ENCODE measurements around the gene MGST2.

- TF ChIP-seq CTCF (IDR thresholded peaks at IDR 0.05; ENCODE audit: low read depth, low read length, missing input control) = no peak
- no peak for TF ChIP-seq YY1 (IDR thresholded peaks at IDR 0.05)
- no peak for TF ChIP-seq RAD21 (IDR thresholded peaks at IDR 0.05)
- no peak for TF ChIP-seq GABPA (IDR thresholded peaks at IDR 0.05 in 1 of 2, conservative IDR thresholded peaks at IDR 0.05 in 1 of 2)
- TF ChIP-seq HNF4A (conservative IDR thresholded peaks at IDR 0.05) = no peak
- TF ChIP-seq, protein P1, sequence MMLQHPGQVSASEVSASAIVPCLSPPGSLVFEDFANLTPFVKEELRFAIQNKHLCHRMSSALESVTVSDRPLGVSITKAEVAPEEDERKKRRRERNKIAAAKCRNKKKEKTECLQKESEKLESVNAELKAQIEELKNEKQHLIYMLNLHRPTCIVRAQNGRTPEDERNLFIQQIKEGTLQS (IDR thresholded peaks at IDR 0.05) = no peak
- TF ChIP-seq, protein P2, sequence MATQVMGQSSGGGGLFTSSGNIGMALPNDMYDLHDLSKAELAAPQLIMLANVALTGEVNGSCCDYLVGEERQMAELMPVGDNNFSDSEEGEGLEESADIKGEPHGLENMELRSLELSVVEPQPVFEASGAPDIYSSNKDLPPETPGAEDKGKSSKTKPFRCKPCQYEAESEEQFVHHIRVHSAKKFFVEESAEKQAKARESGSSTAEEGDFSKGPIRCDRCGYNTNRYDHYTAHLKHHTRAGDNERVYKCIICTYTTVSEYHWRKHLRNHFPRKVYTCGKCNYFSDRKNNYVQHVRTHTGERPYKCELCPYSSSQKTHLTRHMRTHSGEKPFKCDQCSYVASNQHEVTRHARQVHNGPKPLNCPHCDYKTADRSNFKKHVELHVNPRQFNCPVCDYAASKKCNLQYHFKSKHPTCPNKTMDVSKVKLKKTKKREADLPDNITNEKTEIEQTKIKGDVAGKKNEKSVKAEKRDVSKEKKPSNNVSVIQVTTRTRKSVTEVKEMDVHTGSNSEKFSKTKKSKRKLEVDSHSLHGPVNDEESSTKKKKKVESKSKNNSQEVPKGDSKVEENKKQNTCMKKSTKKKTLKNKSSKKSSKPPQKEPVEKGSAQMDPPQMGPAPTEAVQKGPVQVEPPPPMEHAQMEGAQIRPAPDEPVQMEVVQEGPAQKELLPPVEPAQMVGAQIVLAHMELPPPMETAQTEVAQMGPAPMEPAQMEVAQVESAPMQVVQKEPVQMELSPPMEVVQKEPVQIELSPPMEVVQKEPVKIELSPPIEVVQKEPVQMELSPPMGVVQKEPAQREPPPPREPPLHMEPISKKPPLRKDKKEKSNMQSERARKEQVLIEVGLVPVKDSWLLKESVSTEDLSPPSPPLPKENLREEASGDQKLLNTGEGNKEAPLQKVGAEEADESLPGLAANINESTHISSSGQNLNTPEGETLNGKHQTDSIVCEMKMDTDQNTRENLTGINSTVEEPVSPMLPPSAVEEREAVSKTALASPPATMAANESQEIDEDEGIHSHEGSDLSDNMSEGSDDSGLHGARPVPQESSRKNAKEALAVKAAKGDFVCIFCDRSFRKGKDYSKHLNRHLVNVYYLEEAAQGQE (IDR thresholded peaks at IDR 0.05) = no peak
These were observed 3.1 kb downstream of the MGST2 start for GRCh38 chr4:139668658-139669201.
